NCI-H128 (cell line): Measurements from ENCODE around the gene EIPR1.

Experiments
- DNase-seq: peaks from one replicate; lab custom pipeline; 2025; ENCODE audit not compliant: unreplicated experiment; lab: John Stamatoyannopoulos, UW

EIPR1 gene

GRCh38 chr2:3325458-3326181 is 52.0 kb downstream of the EIPR1 start:
- DNase-seq: no peak

DNA sequence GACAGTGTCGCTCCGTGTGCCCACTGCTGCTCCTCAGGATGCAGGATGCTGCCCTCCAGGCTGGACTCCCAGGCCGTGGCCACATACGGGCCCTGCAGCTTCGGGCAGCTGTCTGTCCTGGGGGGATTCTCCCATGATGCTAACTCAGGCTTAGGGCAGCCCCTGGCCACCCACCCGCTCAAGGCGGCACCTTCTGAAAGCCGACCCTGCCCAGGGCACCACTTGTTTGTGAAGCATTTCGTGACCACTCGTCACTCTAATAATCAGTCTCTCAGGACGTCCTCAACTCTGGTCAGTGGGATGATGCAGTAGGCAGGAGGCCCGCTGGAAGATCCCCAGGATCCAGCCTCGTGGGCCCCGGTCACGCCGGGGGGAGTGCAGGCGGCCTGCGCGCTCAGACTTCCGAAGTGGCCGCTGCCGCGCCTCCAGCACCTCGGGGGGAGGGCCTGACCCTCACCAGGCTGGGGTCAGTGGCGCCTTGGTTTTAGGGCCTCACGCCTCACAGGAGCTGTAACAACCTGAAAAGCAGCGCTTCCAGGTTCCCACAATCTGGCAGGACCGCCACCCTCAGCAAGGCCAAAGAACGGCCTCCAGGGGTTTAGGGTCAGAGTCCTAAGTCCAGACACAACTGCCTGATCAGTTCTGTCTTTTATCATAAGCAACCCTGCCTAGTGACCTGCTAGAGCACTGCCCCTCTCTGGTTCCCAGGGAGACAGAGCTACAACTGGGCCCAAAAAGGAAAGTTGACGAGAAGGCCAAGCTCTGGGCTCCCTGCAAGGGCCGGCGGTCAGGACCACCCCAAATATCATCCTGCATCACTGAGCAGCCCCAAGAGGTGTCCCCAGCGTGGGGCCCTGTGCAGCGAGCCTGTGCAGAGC is 53.0 kb downstream of the EIPR1 start:
- no peak for DNase-seq

GRCh38 chr2:3324036-3324386 is 53.6 kb downstream of the EIPR1 start:
- no peak for DNase-seq

GRCh38 chr2:3323360-3324035 is 54.1 kb downstream of the EIPR1 start:
- no peak for DNase-seq

- DNase-seq: no peak
Observed at GRCh38 chr2:3322311-3322970, 55.2 kb downstream of the EIPR1 start.

- no peak for DNase-seq
Observed at GRCh38 chr2:3321825-3322224, 55.8 kb downstream of the EIPR1 start.

GRCh38 chr2:3320910-3321605 is 56.6 kb downstream of the EIPR1 start:
- no peak for DNase-seq

- DNase-seq: no peak
Observed at GRCh38 chr2:3319745-3320566, 57.7 kb downstream of the EIPR1 start.

DNA sequence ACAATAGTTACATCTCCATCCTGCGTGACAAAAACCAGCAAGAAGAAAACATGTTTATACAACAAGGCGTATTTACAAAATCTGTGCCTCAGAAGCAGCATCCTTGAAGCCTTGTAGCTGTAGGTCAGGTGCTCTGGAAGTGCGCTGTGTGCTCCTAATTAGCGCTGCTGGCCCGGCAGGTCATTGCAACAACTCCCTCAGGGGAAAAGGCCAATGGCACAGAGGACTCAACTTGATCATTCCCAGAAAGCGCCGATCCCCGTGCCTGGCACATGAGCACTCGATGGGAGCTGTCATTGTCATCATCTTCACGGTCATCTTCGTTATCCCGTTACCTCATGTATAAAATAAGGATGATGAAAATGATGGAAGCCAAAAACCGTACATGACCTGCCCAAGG is 58.5 kb downstream of the EIPR1 start:
- DNase-seq: no peak

DNA sequence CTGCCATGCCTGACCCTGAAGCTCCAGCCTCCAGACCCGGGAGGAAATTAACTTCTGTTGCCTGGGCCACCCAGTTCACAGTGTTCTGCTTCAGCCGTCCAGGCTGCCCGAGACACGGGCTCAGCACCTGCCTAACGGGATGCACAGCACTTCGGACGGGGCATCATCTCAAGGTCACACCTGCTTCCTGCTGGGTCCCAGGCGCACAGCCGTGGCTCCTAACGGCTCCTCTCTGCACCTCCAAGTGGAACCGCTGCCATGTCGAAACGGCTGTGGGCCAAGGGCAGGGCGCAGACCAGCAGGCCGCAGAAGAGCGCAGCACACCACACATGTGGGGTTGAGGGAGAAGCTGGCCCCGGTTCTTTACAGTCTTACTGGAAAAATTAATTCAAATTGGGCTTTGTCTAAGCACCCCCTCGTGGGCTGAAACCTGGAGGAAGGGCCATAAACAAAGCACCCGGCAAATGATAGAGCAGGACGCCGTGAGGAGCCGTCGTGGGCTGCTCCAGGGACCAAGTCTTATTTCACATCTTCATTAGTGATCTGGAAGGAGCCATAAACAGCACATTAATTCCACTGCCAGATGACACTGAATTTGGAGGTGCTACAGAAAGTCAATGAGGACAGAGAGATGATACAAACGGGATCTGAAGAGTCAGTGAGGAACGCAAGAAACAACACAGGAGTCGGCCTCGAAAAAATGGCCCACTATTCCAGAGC is 59.6 kb downstream of the EIPR1 start:
- no peak for DNase-seq

DNA sequence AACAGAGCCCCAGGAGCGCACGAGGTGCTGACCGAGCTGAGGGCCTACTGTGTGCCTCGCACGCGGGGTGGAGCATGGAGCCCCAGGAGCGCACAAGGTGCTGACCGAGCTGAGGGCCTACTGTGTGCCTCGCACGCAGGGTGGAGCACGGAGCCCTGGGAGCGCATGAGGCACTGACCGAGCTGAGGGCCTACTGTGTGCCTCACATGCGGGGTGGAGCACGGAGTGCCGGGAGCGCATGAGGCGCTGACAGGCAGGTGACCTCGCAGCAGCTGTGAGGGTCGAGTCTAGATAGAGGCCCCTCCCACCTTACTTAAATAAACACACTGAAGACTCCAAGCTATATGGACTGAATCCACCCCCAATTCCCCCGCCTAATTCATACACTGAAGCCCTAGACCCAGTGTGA is 60.3 kb downstream of the EIPR1 start:
- DNase-seq: no peak

DNA sequence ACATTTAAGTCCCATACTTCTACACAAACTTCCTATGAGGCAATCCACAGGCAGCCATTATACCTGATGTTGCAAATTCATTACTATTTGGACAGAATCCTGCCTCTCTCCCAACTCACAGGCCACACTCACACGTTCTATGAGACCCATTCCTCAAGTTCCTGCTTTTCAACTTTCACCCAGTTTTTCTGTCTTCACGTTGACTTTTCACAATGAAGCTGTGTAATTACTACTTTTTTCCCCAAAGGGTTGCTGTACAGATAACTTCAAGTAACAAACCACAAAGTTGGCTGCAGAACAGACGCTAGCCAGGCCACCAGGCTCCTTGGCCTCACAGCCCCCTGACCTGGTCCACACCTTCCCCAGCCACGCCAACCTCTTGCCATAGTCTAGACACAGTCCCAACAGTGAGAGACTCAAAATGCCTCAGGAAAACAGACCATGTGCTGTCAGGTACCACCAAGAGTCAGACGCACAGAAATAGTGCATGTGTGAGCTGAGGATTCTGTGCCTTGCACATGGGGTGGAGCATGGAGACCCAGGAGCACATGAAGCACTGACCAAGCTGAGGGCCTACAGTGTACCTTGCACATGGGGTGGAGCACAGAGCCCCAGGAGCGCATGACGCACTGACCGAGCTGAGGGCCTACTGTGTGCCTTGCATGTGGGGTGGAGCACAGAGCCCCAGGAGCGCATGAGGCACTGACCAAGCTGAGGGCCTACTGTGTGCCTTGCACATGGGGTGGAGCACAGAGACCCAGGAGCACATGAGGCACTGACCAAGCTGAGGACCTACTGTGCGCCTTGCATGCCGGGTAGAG is 61.0 kb downstream of the EIPR1 start:
- DNase-seq: no peak

DNA sequence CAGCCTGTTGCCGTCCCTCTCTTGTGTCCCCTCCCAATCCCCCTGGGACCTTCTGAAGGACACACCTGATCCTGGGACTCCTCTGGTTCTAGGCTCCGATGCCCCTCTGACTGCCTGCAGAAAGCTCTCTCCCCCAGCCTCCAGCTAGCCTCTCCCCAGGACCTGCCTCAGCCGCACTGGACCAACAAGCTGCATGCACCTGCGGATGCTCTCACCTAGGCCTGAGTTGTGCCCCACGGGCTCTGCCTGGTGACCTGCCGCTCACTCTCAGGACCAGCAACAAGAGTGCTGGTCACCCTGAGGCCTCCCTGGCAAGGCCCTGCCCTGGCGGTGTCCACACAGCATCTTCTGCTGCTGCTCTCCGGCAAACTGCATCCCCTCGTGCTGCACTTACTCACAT is 63.0 kb downstream of the EIPR1 start:
- no peak for DNase-seq

- no peak for DNase-seq
Observed at GRCh38 chr2:3313781-3314375, 63.7 kb downstream of the EIPR1 start.

- DNase-seq: no peak
Observed at GRCh38 chr2:3312576-3313345, 64.9 kb downstream of the EIPR1 start.

- no peak for DNase-seq
Observed at GRCh38 chr2:3311601-3312000, 66.0 kb downstream of the EIPR1 start.
